Dendritic cell treated with granulocyte-macrophage colony-stimulating factor and Interleukin-4, amounts not matched to agents 40 ng/mL and 50 ng/mL, for 4 days (primary cell): ENCODE results near the gene CPA3.

Experiments
- H3K27ac Mint-ChIP-seq: one replicate; pipeline ENCODE4 v1.8.0; 2022; ENCODE audit warnings: mild to moderate bottlenecking, mixed read lengths
- H3K27me3 Mint-ChIP-seq: one replicate; pipeline ENCODE4 v1.8.0; 2022; ENCODE audit warnings: mild to moderate bottlenecking, mixed read lengths
- H3K36me3 Mint-ChIP-seq: one replicate; pipeline ENCODE4 v1.8.0; 2022; ENCODE audit warnings: low read depth, mixed read lengths
- H3K4me1 Mint-ChIP-seq: one replicate; pipeline ENCODE4 v1.8.0; 2022; ENCODE audit warnings: low read depth, mixed read lengths
- H3K4me3 Mint-ChIP-seq: one replicate; pipeline ENCODE4 v1.8.0; 2022; ENCODE audit warnings: mild to moderate bottlenecking, moderate library complexity, mixed read lengths
- H3K9me3 Mint-ChIP-seq: one replicate; pipeline ENCODE4 v1.8.0; 2022; ENCODE audit warnings: mixed read lengths
- intact Hi-C: fragments of 100-400 bp; cut with micrococcal nuclease; formaldehyde crosslinking; loops from one replicate; pipeline ENCODE4 v1.15.0; 2022

The CPA3 gene

DNA sequence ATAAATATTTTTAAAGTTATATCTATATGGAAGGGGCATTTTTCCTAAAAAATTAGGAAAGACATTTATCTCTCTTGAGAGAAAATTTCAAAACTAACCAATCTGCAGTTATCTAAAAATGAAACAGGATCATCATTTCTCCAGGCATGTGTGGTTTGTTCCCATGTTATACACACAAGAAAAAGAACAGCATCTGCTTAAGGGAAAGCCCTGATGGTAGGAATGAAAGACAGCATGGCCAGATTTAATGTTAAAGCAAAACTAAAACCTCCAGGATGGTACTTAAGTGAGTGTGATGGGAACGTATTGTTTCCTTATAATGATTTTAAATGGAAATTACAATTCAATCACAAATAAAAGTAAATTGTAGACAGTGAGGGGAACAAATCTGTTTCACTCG, 80.0 kb downstream of the CPA3 start:
- Mint-ChIP-seq H3K36me3 (no peaks in the 10 kb centered on the region), H3K27me3 (no peaks in the 10 kb centered on the region), H3K27ac (no peak overlapping the region), H3K4me3 (no peak overlapping the region), H3K4me1 (no peaks in the 10 kb centered on the region), H3K9me3 (no peaks in the 10 kb centered on the region)
- intact Hi-C loops: loop anchor here (2.0 kb wide), 1 partner anchor 636 kb away; no protein-coding TSS in a partner anchor
